Astrocyte of the spinal cord (primary cell): Measurements from ENCODE around the gene KLF11.
"Not testable (repeated sequence)": the region's sequence is repeated elsewhere in the genome, so short reads cannot be mapped to it uniquely, and the experiment has no call there.

Source experiments
- DNase-seq: peaks from one replicate; pipeline ENCODE4 v3.0.0; 2011; ENCODE audit warnings: low read depth, low spot score
- H3K4me3 ChIP-seq: 2 replicates; pipeline ENCODE4 v1.5.1; 2011; ENCODE audit warnings: low read depth, mild to moderate bottlenecking, low read length, moderate library complexity
- CTCF ChIP-seq: IDR thresholded peaks from 2 replicates; pipeline ENCODE4 v1.5.1; 2012; ENCODE audit warnings: low read depth, mild to moderate bottlenecking, low read length, inconsistent platforms
- in situ Hi-C: cut with HindIII; loops from 2 replicates; pipeline ENCODE4 v1.10.0; 2017; ENCODE audit warnings: low sequenced_read_pairs

Gene KLF11

GRCh38 chr2:10085043-10085667, 41.8 kb downstream of the KLF11 start:
- no peak for TF ChIP-seq CTCF

GRCh38 chr2:10085668-10086059, 42.3 kb downstream of the KLF11 start:
- no peak for DNase-seq
- TF ChIP-seq CTCF: no peak
- no peak overlapping the region for H3K4me3 ChIP-seq
- in situ Hi-C loops: no loop called here

More at GRCh38 chr2:10085043-10085667, 41.8 kb downstream of the KLF11 start:
- H3K4me3 ChIP-seq: no peak overlapping the region
- in situ Hi-C loops: no loop called here
- DNase-seq: no peak

- H3K4me3 ChIP-seq: no peak overlapping the region
- in situ Hi-C loops: no loop called here
- no peak for TF ChIP-seq CTCF
- DNase-seq: no peak
Observed at GRCh38 chr2:10086950-10087349, 43.6 kb downstream of the KLF11 start.

- in situ Hi-C loops: no loop called here
- no peak overlapping the region for H3K4me3 ChIP-seq
- TF ChIP-seq CTCF: no peak
- no peak for DNase-seq
Observed at GRCh38 chr2:10087360-10087759, 44.0 kb downstream of the KLF11 start.

GRCh38 chr2:10089565-10090190, 46.3 kb downstream of the KLF11 start:
- in situ Hi-C loops: no loop called here
- no peak overlapping the region for H3K4me3 ChIP-seq
- DNase-seq: no peak
- no peak for TF ChIP-seq CTCF

GRCh38 chr2:10091182-10091888, 48.0 kb downstream of the KLF11 start:
- in situ Hi-C loops: no loop called here
- no peak for TF ChIP-seq CTCF
- no peak for DNase-seq
- no peak overlapping the region for H3K4me3 ChIP-seq

GRCh38 chr2:10091889-10092244, 48.5 kb downstream of the KLF11 start:
- not testable (repeated sequence) for H3K4me3 ChIP-seq, DNase-seq

More at GRCh38 chr2:10091889-10092244, 48.5 kb downstream of the KLF11 start:
- in situ Hi-C loops: not testable (repeated sequence)
